Activated CD4-positive, alpha-beta T cell treated with anti-CD3 and anti-CD28 coated beads, Interleukin-2, amount 50 U/mL, for 1 hour (primary cell): ENCODE results near the gene ASF1B.

ENCODE experiments used
- DNase-seq: peaks from one replicate; pipeline ENCODE4 v3.0.0-alpha.2; 2020

Gene ASF1B

DNA sequence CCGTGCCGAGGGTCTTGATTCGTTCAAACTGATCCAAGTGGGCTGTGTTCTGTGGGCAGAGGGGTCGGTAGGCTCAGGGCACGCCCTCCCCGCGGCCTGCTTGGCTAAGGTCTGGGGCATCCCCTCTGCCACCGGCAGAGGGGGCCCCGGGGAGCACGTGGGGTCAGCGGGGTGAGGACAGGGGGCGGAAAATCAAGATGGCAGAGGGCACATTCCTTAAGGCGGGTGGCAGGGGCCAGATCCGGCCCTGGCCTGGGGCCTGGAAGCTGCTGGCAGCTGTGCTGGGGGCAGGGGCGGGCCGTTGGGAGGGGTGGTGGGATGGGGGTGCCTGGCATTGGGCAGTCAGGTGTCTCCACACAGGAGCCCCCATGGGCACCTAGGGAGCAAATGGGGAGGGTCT is 29.5 kb downstream of the ASF1B start:
- DNase-seq: no peak

DNA sequence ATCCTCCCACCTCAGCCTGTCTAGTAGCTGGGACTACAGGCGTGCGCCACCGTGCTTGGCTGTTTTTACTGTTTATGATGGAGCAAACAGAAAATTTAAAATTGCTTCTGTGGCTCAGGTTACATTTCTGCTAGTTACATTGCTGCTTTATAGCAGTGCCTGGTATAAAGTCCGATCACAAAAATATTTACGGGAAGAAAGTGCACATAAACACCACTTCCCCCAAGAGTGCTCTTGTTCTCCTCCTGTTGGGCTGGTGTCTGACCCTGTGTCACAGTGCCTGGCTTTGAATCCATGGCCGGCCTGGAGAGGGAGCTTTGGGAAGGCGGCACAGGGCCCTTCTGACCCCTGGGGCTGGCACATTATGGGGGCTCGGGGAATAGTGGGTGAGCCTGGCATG is 30.7 kb downstream of the ASF1B start:
- no peak for DNase-seq

DNA sequence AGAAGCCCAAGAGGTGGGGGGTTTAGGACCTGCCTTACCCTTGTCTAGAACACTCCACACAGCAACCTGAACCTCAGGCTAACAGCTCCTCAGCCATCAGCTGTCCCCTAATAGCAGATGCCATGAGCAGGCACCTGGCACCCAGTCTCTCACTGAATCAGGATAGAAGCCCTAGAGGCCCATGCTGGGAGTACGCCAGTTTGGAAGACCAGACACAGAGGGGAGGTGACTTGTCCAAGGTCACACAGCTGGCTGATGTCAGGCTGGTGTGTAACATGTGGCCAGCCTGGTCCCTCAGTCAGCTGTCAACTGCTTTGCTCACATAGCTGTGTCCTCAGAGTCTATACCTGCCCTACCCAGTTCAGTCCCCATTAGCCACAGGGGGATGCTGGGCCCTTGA is 33.1 kb downstream of the ASF1B start:
- DNase-seq: no peak

DNA sequence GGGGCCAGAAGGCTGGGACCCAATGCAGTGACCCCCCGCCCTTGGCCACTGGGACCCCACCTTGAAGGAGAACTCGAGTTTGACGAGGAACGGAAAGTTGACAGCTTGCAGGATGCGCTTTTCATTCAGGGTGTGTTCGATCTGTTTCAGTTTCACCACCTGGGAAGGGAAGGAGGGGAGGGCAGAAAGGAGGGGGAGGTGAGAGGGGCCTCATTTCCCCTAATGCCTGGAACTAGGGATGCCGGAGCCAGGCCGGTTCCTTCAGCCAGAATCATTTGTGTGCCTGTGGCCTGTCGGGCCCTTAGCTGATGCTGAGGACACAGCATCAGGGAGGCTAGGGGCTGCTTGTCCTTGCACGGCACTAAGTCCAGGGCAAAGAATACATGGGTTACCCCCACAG is 33.6 kb downstream of the ASF1B start:
- no peak for DNase-seq

DNA sequence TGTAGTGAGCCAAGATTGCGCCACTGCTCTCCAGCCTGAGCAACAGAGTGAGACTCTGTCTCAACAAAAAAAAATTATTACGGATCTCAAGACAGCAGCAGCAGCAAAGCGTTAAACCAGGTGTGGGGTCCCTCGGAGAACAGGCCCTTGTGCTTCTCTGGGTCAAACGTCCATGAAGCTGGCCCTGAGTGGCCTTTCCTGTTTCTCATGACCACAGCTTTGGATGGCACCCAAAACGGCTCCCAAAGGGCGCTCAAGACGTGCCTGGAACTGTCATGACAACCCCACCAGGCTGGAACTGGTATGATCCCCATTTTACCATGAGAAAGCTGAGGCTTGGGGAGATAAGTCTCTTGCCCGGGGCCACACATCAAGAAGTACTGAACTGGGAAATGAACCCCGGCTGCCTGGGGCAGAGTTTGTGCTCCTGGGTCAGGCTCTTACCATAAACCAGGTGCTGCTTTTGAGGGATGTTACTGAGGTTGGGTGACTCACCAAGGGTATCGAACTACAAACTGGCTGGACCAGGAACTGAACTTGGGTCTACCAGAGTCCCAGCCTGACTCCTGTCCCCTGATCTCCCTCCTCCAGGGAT is 34.2 kb downstream of the ASF1B start:
- DNase-seq: no peak

DNA sequence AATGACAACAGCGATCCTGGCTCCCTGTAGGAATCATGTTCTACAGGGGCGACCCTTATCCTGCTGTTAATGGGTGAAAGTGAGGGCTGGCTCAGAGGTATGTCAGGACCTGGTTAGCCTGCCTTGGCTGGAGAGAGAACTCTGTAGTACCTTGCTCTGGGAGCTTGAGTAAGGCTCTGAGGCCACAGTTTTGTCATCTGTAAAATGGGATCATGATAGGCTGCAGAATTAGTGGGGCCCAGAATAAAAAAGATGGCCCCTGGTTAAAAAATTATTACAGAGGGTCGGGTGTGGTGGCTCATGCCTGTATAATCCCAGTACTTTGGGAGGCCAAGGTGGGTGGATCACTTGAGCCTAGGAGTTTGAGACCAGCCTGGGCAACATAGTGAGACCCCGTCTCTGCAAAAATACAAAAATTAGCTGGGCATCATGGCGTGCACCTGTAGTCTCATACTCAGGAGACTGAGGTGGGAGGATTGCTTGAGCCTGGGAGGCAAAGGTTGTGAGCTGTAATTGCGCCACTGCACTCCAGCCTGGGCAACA is 35.3 kb downstream of the ASF1B start:
- no peak for DNase-seq

DNA sequence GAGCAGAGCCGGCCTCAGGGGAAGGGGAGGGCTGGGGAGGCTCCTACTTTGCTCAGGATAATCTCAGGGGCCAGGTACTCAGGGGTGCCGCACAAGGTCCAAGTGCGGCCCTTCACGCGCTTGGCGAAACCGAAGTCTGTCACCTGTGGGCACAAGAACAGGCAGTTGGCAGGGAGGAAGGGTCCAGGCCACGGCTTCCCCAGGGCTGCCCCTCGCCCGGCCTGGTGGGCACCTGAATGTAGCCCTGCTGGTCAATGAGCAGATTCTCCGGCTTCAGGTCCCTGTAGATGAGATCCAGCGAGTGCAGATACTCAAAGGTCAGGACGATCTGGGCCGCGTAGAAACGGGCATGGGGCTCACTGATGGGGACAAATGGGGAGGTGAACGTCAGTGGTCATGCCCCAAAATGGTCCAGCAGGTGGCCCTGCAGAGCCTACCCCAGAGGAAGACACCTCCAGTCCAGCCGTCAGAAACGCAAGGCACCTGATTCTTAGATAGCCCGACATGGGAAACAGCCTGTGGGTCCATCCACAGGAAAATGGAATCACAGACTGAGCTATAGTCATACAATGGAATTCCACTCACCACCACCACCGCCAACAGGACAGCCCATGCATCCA is 38.7 kb downstream of the ASF1B start:
- no peak for DNase-seq

DNA sequence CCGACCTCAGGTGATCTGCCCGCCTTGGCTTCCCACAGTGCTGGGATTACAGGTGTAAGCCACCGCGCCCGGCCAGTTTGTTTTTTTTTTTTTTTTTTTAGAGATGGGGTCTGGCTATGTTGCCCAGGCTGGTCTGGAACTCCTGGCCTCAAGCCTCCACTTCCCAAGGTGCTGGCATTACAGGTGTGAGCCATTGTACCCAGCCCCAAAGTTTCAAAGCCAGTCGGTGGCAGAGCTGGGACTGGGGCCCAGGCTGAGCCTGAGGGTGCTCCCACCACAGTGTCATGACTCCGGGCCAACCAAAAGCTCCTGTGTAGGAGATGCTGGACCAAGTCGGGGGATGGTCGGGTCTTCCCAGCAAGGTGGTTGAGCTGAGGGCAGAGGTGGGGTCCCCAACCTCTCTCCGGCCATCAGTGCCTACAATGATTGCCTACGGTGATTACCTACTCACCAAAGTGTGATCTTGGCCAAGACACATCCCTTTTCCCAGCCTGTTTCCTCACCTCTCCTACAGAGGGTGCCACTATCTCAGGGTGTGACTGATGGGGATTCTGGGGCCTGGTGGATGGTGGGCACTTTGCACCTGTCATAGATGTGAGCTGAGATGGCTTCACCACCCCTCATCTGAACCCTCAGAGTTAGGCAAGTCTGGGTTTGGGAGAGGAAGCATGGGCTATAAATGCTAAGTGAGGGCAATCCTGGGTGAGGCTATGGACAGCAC is 40.0 kb downstream of the ASF1B start:
- no peak for DNase-seq

DNA sequence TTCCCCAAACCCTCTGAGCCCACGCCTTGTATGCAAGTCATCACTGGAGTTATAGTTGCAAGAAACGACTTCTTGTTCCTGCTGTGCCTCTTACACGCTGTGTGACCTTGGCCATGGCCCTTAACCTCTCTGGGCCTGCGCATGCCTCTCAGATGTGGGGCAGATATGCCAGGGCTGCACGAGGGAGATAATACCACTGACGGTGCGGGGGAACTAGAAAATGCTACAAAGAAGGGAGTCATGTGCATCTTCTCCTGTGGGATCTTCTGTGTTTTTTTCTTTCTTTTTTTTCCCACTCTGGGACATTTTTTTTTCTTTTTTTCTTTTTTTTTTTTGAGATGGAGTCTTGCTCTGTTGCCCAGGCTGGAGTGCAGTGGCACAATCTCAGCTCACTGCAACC is 41.5 kb downstream of the ASF1B start:
- DNase-seq: no peak

DNA sequence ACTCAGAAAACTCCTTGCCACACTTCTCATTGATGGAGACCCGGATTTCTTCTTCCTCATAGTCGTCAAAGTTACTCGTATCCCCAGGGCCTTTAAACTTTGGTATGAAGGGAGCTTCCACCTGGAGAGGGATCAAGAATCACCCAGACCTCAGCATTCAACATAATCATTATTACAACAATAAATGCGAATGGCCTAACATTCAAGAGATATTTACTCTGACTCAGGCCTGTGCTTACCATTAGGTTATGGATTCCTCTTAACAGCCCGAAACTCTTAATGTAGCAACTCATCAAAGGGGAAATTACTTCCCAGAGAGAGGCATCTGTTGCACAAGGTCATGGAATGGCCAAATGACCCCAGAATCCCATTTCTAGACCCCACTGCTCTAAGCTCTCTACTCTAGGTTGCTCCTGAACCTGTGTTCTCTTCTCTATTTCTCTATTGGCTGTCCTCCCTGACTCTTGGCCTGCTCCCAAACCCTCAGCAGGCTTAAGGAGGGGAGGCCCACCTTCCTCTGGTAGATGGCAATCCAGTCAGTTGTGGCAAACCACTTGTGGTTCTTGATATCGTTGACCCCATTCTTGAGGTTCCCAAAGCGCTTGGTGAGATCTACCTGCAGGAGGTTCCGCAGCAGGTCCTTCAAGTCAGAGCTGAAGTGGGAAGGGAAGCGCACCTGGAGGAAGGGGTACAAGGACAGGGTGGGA is 43.1 kb downstream of the ASF1B start:
- no peak for DNase-seq

DNA sequence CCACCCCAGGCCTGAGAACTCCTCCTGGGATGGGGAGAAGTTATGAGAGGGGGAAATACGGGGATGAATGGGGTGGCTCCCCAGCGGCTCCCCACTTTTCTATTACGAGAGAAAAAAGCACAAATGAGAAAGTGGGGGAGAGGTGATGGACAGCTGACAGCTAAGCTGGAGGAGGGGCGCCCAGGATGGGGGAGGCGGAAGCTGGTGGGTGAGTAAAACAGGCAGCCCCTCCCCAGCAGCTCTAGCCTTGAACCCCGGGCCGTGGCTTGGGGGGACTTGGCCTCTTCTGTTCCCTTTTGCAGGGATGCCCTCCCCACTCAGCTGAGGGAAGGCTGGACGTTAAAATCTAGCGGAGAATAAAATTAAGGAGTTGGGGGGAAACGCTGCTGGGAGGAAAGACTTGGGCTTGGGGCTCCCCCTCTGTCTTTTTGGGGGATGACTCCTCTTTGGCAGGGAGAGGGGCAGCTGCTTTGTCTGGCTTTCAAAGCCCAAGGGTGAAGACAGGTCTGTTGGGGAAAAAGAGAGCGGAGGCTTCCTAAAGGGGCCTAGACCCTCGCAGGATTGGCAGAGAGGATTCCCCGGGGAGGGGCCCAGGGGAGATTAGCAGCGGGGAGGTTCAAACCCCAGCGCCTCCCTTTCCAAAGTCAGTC is 44.5 kb downstream of the ASF1B start:
- peak; percentile 34 for DNase-seq

DNA sequence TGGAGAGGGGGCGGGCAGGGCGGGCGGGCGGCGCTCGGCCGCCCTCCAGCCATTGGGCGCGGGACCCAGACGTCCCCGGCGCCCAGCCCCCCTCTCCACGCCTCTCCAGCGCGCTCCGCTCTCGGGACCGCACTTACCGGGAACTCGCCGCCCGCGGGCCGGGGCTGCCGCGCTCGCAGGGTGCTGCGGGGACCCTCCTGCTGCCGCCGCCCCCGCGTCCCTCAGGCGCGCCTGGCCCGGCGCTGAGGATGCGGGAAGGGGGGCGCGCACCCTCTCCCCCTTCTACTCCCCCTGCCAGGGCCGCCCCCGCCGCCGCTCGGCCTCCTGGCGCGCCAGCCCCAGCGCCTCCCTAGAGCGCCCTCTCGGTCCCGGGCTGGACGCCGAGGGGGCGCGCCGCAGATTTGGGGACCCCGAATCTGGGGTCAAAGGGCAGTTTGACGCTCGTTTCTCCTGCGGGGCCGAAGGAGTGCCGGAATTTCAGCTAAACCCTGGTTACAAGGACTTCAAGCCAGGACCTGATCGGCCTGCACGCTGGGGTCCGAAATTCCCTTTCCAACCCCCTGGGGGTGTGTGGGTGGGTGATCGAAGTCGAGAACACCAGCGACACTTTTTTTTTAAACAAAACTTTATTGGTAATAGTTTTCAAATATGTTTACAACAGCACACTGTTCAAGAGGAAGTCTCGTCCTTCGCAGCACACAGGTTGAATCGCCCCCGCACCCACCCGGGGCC is 45.1 kb downstream of the ASF1B start:
- peak; percentile 52 for DNase-seq

DNA sequence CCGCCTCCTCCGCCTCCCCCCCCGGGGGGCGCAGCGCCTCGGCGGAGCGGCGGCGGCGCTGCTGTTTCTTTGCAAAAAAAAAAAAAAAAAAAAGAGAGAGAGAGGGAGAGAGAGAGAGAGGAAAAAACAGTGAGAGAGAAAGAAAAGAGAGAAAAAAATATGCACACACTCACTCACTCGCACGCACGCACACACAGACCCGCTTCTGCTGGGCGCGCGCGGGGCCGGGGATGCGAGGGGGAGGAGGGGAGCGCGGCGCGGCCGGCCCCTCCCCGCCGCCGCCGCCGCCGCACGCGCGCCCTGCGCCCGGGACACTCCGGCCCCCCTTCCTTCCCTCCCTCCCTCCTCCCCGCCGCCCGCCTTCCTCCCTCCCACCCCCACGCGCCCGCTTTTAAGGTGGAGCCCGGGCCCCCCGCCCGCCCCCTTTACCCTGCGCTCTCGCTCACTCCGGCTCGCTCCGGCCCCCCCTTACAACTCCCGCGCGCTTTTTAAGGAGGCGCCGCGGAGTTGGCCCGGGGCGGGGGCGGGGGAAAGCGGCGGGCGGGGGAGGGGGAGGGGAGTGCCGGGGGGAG is 45.8 kb downstream of the ASF1B start, which contains the start of gene SAMD1:
SAMD1 (minus strand) TSS at position 243 of the 572 bp plus-strand sequence.
- DNase-seq: peak; percentile 82

DNA sequence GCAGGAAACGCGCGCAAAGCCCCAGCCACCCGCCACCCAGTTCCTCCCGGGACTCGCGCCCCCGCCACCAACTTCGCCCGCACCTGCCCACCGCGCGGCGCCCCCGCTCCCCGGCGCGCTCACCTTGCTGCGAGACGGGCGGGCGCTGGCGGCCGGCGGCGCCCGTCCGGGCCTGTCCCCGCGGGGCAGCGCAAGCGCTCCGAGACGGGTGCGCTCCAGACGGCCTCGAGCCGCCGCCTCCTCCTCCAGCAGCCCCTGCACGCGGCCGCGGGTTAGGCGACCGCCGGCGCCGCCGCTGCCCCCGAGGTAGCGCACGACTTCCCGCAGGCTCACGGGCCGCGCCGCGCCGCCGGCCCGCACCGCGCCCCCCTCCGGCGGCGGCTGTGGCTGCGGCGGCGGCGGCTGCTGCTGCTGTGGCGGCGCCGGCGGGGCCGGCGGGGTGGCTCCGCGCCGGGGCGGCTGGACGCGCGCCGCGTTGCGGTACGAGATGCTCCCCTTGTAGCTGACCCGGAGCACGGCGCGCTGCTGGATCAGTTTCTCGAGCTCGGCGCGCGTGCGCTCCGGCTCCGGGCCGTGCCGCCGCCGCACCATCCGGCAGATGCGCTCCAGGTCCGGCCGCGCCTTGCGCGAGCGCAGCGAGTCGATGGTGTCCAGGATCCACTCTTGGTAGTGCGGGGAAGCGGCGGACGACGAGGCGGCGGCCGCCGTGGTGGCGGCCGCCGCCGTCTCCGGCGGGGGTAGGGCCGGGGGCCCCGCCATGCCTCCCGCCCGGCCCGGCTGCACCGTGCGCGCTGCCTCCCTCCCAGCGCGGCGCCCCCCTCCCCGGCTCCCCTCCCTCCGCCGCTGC is 46.5 kb downstream of the ASF1B start:
- DNase-seq: peak; percentile 46

DNA sequence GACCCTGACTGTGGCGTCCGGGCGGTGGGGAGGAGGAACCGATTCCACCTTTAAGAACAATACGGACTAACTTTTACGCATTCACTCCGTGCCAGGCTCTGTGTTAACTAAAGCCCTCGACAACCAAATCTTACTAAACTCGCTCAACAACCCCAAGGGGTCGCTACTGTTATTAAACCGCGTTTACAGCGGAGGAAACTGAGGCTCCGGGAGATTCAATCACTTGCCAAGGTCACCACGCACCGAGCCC is 47.1 kb downstream of the ASF1B start:
- no peak for DNase-seq

DNA sequence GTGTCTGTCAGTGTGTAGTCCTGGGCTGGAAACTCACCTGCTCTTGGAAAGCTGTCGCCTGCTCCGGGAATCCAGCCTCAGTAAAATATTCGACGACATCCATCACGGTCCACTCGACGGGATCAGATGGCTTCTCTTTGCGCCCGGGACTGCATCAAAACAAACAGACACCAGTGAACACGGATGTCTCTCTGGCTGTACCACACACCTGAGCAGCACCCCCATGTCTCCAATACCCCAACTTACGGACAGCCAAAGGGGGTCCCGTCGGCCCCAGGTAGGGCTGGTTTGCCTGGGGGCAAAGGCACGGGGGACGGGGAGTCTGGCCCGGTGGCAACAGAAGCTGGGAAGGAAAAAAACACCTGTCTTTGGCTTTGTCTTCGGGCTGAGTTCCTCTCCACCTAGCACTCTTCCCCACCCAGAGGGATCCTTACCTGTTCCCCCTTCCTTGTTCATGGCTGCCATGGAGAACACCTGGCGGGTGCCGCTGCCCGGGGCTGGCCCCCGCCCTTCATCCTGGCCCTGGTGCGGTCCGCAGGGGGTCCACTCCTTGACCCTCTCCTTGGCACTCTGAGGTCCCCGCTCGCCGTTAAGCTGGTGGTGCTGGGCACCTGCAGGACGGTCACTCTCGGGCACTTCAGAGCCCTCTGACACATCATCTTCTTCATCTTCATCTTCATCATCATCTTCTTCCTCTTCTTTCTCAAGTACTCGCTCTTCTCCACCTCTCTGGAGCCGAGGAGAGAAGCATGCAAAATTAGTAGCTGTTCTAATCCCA is 47.6 kb downstream of the ASF1B start:
- DNase-seq: no peak

DNA sequence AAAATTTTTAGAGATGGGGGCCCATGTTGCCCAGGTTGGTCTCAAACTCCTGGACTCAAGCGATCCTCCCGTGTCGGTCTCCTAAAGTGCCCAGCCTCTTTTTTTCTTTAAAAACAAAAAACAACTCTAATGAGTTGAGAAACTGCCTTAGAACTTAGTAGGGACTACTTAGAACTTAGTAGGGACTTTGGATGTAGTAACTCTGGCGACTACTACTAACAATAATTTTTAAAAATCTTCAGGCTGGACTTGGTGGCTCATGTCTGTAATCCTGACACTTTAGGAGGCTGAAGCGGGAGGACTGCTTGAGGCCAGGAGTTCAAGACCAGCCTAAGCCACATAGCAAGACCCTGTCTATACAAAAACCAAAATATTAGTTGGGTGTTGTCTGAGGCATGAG is 50.3 kb downstream of the ASF1B start:
- DNase-seq: no peak

DNA sequence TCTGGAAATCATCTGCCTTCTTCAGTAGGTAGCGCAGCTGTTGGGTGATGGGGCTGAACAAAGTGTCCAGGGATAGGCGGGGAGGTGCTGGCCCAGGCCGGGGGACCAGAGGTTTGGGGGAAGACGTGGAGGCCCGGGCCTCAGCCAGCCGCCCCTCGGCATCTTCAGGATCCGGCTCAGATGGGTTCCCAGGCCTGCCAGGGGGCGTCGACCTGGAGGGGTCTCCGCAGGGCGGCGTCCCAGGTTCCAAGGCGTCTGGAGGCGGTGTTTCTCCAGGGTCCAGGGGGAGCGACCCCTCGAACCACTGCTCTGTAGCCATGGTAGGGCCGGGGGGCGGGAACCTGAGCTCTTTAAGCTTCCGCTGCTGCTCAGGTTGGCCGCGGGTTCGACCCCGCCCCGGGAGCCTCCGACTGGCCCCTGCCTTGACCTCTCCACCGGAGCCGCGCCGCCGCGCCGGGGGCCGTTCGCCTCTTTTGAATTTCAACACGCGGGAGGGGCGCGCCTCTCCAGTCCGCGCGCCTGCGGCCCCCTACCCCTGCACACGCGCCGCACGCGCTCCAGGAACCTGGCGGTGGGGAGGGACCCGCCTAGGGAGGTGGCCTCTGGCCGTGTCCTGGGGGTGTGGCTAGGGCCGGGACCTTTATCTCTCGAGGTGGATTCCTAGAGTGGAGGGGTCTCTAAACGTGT is 50.9 kb downstream of the ASF1B start, which contains the start of gene C19orf67:
C19orf67 (minus strand) TSS at position 475 of the 687 bp plus-strand sequence; CDS start at position 319, 156 bp downstream.
- DNase-seq: no peak

DNA sequence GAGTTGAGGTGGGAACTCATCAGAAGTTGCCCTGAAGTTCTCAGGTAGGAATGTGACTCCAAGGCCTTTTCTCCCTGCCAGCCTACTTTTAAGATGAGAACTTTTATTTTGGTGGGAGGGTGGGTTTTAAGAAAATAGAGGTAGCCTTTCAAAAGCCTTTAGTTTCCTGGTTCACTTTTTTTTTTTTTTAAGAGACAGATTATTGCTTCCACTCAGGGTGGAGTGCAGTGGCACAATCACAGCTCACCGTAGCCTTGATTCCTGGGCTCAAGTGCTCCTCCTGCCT is 53.8 kb downstream of the ASF1B start:
- DNase-seq: no peak
